NK-92 (cell line): Measurements from ENCODE around the gene TSG101.

Source experiments
- DNase-seq: peaks from one replicate; lab custom pipeline; 2025; ENCODE audit not compliant: unreplicated experiment; lab: John Stamatoyannopoulos, UW

Gene TSG101

GRCh38 chr11:18493310-18493709 lies 33.4 kb downstream of the TSG101 start:
- no peak for DNase-seq

- no peak for DNase-seq
Measured at GRCh38 chr11:18492888-18493287, 33.9 kb downstream of the TSG101 start.

GRCh38 chr11:18491924-18492323 lies 34.8 kb downstream of the TSG101 start:
- no peak for DNase-seq

- DNase-seq: no peak
Measured at GRCh38 chr11:18490736-18491485, 35.8 kb downstream of the TSG101 start.

GRCh38 chr11:18490319-18490718 lies 36.4 kb downstream of the TSG101 start:
- no peak for DNase-seq

GRCh38 chr11:18485913-18486528 lies 40.7 kb downstream of the TSG101 start:
- DNase-seq: no peak

GRCh38 chr11:18479063-18479462 lies 47.7 kb downstream of the TSG101 start:
- DNase-seq: no peak

- DNase-seq: no peak
Measured at GRCh38 chr11:18472587-18472986, 54.2 kb downstream of the TSG101 start.

GRCh38 chr11:18471995-18472394 lies 54.7 kb downstream of the TSG101 start:
- no peak for DNase-seq

- DNase-seq: no peak
Measured at GRCh38 chr11:18468961-18469360, 57.8 kb downstream of the TSG101 start.

- no peak for DNase-seq
Measured at GRCh38 chr11:18468059-18468458, 58.7 kb downstream of the TSG101 start.

GRCh38 chr11:18466402-18466801 lies 60.3 kb downstream of the TSG101 start:
- no peak for DNase-seq

- no peak for DNase-seq
Measured at GRCh38 chr11:18463439-18463838, 63.3 kb downstream of the TSG101 start.

- no peak for DNase-seq
Measured at GRCh38 chr11:18461909-18462308, 64.8 kb downstream of the TSG101 start.

- DNase-seq: no peak
Measured at GRCh38 chr11:18459634-18460033, 67.1 kb downstream of the TSG101 start.

GRCh38 chr11:18457450-18457849 lies 69.3 kb downstream of the TSG101 start:
- DNase-seq: no peak

GRCh38 chr11:18455686-18456372 lies 70.9 kb downstream of the TSG101 start, which contains the start of gene LDHAL6A:
LDHAL6A (plus strand) TSS chr11:18455856; CDS start chr11:18456681, 825 bp downstream.
- no peak for DNase-seq

GRCh38 chr11:18452927-18453326 lies 73.8 kb downstream of the TSG101 start:
- DNase-seq: no peak

GRCh38 chr11:18449251-18449650 lies 77.5 kb downstream of the TSG101 start:
- DNase-seq: no peak

- no peak for DNase-seq
Measured at GRCh38 chr11:18438691-18439090, 88.1 kb downstream of the TSG101 start.
